SK-N-MC (cell line): ENCODE results near the gene DYNC1I1.

Experiments used
- EZH2 ChIP-seq: fragments of 200-600 bp; sonication (generic); IDR thresholded peaks from one replicate; pipeline ENCODE4 v1.6.1; 2017; ENCODE audit warnings: antibody characterized with exemption
- POLR2AphosphoS5 ChIP-seq: IDR thresholded peaks from 2 replicates; pipeline ENCODE4 v1.6.1; 2012; ENCODE audit warnings: mild to moderate bottlenecking, low read depth, low read length, borderline replicate concordance

DNA sequence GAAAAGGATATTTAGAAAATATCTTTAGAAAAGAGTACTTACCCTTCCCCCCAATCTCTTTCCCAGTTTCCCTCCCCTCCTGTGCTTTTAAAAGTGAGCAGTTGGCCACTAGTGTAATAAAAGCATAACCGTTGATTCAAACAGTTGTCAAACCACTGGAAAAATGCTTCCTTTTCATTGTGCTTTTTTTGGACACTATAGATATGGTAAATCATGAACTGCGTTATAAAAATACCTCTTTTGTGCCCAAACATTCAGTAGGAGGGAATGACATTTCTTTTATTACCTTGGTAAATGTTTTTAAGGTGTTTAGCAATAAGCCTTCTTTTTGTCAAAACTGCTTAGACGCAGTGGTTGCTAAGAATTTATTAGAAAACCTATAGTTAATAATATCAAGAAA is 317.2 kb downstream of the DYNC1I1 start:
- no peak for TF ChIP-seq EZH2
- TF ChIP-seq POLR2AphosphoS5: no peak
